Measurements from ENCODE around the gene RIC3.

DNA sequence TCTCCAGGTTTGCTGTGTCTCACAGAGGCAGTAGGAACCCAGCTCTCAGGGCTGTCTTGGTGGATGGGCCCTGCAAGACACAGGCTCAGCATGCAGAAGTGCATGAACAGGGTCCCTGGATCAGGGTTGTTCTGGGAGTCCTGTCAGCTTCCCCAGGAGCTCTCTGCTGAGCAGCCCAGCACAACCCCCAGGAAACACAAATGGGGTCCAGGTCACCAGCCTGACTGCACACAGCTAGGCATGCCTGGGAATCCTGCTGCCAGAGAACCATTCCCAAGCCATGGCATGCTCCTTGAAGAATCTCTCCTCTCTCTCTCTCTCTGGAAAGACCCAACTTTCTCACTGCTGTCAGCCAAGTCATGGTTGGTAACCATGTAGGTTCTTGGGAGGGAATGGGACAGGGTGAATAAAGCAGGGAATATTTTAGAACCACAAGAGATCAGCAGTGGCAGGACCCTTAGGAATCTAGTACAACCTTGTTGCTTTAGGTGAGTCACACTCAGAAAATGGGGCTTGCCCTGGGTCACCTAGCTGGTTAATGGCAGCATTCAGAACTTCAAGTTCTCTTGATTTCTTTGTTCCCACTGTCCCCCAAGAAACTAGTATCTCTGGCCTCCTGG, 66.4 kb downstream of the RIC3 start:
- TF ChIP-seq, protein P1, sequence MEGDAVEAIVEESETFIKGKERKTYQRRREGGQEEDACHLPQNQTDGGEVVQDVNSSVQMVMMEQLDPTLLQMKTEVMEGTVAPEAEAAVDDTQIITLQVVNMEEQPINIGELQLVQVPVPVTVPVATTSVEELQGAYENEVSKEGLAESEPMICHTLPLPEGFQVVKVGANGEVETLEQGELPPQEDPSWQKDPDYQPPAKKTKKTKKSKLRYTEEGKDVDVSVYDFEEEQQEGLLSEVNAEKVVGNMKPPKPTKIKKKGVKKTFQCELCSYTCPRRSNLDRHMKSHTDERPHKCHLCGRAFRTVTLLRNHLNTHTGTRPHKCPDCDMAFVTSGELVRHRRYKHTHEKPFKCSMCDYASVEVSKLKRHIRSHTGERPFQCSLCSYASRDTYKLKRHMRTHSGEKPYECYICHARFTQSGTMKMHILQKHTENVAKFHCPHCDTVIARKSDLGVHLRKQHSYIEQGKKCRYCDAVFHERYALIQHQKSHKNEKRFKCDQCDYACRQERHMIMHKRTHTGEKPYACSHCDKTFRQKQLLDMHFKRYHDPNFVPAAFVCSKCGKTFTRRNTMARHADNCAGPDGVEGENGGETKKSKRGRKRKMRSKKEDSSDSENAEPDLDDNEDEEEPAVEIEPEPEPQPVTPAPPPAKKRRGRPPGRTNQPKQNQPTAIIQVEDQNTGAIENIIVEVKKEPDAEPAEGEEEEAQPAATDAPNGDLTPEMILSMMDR (conservative IDR thresholded peaks at IDR 0.05; ENCODE audit: low read depth, low read length) = no peak
- no peak for TF ChIP-seq EZH2phosphoT487 (IDR thresholded peaks at IDR 0.05; ENCODE audit: borderline replicate concordance, low read length)
